MV-4-11 (cell line): ENCODE measurements around the gene C2orf68.
"Not testable (repeated sequence)": the region's sequence is repeated elsewhere in the genome, so short reads cannot be mapped to it uniquely, and the experiment has no call there.

Experiments
- DNase-seq: peaks from one replicate; lab custom pipeline; 2025; lab: John Stamatoyannopoulos, UW

Gene C2orf68, protein sequence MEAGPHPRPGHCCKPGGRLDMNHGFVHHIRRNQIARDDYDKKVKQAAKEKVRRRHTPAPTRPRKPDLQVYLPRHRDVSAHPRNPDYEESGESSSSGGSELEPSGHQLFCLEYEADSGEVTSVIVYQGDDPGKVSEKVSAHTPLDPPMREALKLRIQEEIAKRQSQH

DNA sequence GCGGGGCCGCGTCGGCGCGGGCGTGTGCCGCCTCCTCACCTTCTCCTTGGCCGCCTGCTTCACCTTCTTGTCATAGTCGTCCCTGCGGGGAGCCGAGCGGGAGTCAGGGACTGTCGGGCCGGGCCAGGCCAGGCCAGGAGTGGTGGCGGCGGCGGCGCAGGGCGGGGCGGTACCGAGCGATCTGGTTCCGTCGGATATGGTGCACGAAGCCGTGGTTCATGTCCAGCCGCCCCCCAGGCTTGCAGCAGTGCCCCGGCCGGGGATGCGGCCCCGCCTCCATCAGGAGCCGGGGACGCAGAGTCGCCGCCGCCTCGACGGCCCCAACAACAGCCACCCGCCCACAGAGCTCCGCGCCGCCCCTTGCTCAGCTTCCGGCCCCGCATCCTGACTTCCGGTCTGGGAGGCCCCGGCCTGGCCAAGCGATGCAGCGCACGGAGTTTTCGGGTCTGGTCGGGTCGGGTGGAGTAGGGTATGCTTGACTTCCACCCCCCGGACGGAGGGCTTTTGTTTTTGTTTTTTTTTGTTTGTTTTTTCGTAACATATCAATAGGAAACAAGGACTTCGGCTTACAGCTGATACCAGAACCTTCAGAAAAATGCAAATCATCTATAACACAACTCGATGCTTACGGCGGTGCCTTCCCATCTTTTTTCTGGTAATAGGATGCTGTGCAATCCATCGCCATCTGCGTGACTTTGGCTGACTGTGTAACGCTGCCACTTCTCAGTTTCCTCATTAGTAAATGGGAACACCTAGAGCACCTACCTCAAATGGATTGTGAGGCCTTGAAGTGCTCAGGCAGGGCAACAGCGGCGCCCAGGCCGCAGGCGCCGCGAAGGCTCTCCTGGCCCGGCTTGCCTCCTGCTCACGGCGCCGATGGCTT lies at the start of gene C2orf68:
Gene C2orf68, minus strand, starts transcription at position 362 of the 883 bp plus-strand sequence. Its CDS starts 82 bp downstream, at position 280.
- DNase-seq: peak; percentile 76

DNA sequence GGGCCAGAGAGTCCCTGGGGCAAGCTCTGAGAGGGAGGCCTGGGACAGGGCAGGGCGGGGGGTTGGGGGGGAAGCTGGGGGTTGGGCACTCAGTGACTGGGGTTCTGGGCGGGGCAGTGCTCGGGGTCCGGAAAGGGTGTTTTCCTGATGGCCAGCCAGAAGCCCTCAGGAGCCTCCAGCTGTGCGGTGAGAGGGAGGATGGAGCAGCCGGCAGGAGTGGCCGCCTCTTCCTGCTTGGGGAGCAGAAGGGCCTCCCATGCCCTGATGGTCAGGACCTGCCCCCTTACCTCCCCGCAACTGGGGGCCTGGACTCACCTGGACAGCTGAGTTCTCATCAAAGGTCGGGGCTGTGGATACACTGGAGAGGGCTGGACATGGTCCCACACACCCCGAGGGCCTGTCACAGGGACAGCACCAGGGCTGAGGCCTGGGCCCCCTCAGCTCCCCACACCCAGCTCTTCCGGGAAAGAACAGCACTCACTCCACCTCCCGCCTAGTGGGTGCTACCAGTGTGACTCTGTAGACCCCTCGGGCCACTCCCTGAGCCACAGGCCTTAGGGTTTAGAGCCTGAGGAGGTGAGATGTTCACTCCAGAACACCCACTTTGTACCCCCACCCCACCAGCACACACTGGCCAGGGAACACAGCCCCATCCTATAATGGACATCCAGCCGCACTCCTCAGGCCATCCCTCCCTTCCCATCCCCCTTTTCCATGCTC lies 49.4 kb upstream of the C2orf68 start:
- DNase-seq: no peak

DNA sequence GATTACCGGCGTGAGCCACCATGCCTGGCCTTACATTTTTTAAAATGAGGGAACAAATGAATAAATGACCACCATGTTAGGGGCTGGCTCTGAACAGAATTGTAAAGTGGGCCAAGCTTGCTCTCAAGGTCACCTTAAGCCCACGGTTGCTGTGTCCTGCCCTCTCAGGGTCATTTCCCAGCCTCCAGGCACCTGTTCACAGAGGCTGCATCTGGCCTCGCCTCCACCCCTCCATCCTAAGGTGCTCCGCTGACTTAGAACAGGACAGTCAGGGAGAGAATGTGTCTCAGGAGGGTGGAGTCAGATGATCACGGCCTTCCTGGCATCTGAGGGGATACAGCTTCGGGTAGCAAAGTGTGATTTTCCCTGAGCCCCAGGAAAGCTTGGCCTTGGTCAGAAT lies 48.9 kb upstream of the C2orf68 start:
- DNase-seq: no peak

DNA sequence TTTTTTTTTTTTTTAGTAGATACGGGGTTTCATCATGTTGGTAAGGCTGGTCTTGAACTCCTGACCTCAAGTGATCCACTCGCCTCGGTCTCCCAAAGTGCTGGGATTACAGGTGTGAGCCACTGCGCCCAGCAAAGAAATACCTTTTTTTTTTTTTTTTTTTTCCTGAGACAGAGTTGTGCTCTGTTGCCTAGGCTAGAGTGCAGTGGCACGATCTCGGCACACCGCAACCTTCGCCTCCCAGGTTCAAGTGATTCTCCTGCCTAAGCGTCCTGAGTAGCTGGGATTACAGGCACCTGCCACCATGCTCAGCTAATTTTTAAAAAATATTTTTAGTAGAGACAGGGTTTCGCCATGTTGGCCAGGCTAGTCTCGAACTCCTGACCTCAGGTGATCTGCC lies 48.4 kb upstream of the C2orf68 start:
- DNase-seq: not testable (repeated sequence)

DNA sequence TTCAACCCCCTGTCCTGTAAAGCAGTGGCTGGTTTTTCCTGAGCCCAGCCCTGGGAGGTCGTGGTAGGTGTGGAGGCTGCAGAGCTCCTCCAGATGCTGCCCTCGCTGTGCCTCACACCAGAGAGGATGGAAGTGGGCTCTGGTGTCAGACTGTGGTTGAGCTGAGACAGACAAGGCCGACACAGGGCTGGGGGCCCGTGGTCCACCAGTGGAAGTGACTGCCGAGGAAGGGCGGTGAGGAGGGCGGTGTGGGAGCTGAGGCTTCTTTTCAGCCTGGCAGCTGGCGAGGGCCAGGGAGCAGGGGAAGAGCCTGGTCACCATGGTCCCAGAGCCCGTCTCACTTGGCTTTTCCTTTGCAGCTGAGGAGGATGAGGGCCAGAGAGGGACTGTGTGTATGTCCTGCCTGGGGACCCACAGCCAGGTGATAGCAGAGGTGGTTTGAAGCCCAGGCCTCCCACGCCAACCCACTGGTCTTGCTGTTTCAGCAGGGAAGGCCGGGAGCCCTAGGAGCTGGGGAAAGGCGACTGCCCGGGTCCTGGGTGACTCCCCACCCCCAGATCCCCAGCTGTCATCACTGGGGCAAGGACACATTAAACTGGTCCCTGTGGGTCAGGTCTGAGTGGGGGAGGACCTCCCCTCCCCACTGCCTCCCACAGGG lies 47.6 kb upstream of the C2orf68 start:
- no peak for DNase-seq

DNA sequence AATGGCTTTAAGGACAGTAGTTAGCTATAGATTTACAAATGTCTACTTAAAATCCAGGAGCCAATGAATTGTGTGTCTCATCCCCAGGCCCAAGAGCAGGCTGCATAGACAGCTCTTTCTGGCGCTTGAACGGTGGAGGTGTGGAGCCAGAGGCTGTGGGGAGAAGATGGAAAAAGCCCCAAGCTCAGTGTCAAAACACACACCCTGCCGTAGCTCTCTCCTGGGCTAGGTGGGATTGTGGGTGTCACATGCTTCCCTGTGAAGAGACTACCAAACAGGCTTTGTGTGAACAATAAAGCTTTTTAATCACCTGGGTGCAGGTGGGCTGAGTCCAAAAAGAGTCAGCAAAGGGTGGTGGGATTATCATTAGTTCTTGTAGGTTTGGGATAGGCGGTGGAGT lies 45.5 kb upstream of the C2orf68 start:
- not testable (repeated sequence) for DNase-seq

DNA sequence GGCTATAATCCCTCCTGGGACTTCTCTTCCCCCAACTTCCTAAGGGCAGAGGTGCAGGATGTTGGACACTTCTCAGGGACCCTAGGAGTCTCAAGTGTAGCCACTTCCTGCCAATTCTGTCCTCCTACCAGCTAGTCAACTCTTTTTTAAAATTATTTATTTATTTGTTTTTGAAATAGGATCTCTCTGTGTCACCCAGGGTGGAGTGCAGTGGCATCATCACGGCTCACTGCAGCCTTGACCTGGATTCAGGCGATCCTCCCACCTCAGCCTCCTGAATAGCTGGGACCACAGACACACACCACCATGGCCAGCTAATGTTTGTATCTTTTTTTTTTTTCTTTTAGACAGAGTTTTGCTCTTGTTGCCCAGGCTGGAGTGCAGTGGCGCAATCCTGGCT lies 44.6 kb upstream of the C2orf68 start:
- no peak for DNase-seq

DNA sequence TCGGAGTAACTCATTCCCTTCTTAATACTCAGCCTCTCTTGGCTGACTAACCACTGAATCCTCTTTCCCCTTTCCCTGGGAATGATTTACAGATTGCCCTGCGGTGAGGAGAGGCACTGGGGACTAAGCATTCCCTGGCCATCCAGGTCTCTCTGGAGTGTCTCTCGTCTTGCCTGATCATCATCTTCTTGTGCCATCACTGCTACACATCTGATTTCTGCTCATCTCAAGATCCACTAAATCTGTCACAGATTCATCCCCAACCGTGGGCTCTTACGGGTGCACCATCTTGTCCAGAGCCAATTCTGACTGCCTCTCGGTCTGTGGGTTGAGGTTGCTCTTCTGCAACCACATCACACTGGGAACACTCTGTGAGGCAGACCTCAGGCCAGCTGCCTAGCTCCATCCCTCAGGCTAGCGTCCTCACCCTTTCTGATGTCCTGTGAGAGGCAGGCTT lies 44.1 kb upstream of the C2orf68 start:
- DNase-seq: peak; percentile 41

DNA sequence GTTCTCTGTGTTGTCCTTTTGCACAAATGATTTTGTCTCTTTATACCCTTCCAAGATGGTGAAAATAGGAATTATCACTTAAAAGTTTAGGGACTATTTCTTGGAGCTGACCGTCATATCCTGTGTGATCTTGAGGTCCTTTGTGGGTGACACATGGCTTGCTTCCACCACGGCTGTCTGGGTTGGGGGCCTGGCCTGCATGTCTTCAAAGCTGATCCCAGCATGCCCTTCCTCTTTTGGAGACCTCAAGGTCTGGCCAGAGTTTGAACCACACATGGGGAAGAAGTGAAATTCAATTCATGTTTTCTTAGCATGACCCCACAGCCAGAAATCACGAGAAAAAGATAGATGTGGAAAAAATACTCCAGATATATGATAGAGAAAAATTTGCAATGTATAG lies 42.1 kb upstream of the C2orf68 start:
- DNase-seq: peak; percentile 88

DNA sequence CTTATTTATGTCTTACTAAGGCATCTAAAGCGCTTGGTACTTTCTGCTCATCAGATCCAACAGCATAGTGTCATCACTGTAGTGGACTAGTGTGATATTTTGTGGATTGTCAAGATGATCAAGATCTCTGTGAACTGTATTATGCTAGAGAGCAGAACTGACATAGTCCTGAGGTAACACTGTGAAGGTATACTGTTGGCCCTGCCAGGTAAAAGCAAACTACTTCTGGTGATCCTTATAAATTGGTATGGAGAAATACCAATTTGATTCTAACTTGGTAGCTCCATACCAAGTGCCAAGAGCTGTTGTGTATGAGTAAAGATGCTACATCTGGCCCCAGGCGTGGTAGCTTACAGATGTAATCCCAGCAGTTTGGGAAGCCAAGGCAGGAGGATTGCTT lies 40.2 kb upstream of the C2orf68 start:
- DNase-seq: no peak

DNA sequence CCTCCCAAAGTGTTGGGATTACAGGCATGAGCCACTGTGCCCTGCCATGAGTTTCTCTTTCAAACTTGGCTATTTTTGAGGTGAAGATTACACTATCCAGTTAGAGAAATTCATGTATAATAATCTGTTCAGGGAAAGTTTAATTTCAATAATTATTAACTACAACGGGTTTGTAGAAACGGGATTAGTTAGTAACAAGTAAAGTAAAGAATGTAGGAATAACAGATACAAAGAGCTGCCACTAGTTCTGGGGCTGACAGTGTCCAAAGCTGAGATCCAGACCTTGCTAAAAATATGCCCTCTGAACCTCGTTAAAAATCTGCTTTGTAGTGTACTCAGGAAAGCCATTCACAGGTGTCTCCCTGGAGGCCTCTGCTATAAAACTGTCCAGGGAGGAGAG lies 39.2 kb upstream of the C2orf68 start:
- no peak for DNase-seq

DNA sequence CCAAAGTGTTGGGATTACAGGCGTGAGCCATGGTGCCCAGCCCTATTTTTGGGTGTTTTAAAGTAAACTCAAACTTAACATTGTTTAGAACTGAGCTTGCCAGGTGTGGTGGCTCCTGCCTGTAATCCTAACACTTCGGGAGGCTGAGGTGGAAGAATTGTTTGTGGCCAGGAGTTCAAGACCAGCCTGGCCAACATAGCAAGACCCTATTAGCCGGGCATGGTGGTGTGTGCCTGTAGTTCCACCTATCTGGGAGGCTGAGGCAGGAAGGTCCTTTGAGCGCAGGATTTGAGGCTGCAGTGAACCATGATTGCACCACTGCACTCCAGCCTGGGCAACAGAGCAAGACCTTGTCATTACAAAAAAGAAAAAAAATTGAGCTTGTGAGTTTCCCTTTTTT lies 38.6 kb upstream of the C2orf68 start:
- DNase-seq: no peak

DNA sequence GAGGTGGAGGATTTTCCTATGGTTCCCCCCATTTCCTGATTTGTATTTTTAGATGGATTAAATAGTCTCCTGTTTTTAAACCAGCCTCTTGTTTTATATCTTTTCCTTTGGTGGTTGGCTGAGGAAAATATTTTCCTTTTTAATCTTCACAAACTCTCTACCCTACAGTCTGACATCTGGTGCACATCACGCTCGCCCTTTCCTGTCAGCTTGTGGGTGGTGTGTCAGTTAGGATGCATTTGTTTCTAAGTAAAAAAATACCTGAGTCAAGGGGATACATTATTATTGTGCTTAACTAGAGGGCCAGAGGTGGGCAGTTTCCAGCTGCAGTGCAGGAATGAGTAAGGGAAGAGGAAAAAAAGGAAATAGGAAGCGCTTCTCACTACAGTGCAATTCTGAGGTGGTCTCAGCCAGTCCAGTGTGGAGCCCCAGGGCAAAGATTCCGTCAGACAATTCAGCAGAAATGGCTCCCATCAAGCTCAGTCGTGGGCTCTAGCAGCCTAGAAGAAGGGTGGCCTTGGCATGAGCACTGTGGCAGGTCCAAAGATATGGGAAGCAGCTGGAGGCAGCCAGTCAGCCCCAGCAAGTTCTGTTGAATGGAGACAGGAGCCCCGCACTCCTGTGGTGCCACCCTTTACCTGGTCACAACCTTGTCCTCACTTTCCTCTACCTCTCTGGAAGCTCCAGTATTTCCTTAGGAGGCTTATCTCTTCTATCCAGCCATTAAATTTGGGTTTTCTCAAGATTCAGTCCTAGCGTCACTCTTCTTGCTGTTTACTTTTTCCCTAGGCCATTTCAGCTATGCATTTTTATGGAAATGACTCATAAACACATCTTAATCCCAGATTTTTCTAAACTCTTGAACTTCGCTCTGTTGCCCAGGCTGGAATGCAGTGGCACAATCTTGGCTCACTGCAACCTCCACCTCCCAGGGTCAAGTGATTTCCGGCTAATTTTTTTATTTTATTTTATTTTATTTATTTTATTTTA lies 37.6 kb upstream of the C2orf68 start:
- DNase-seq: no peak

DNA sequence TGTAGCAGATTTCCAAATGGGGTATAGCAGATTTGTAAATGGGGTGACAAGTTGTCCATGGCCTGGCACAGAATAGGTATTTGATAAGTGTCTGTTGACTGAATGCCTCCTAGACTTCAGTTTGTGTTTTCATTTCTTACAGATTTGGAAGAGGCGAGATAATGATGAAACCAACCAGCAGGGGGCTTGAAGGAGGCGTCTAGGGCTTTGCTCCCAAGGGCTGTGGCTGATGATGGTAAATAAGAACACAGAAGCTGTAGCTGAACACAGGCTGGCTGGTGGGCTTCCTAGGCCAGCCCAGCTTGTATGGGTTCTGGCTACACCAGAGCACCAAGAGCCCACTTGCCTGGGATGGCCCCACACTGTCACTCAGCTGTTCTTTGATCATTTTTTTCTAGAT lies 36.8 kb upstream of the C2orf68 start:
- DNase-seq: no peak

DNA sequence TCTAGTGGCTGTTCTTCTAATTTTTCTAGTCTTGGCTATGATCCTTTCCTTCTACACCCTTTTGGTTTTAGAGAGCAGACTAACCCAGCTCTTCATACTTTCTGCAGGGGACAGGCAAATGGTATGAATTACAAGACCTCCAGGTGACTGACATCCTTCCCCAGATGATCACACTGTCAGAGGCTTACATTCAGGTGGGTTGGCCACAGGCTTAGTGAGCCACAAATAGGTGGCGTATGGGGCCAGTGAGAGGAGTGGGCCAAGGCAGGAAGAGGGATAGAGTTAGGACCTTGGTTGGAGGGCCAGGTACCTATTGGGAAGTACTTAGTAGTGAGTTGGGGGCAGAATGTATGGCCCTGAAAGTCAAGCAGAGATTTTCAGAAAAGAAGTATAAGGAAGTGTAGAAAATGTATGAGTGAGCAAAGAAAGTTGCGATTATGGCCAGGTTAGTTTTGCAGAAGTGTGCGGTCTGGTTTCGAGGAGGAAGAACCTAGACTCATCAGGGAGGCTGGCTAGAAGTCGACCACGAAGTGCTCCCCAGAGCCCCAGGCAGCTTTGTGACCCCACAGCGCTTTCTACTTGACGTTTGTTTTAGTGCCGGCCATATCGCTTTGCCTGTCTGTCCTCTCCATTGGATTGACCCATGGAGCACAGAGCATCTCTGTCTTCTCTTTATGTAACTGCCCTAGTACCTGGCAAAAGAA lies 36.1 kb upstream of the C2orf68 start:
- peak; percentile 87 for DNase-seq

DNA sequence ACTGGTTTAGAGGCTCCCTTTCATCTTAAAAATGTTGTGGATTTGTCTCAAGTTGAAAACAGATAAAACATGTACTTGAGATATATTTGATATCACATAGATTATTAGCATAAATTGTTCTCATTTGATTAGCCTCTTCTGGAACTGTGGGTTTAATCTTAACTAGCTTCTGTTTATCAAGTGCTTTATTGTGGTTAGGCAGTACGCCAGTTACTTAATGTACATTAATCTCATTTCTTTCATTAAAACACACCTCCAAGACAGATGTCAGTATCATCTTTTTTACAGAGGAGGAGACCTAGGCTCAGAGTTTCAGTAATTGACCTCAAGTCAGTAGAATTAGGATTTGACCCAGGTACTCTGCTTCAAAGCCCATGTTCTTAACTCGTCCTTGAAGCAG lies 34.3 kb upstream of the C2orf68 start:
- DNase-seq: no peak

DNA sequence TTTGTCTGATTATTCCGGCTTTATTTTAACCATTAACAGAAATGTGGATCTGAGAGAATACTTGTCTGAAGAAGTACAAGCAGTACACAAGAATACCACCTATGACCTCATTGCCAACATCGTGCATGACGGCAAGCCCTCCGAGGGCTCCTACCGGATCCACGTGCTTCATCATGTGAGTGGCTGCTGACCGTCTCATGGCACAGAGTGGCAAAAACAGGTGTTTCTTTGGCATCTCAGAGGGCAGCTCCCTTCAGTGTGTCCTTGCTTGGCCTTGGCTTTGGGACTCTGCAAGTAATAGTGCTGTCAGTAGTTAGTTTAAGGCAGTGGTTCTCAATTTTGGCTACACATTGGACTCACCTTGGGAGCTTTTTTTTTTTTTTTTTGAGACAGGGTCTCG lies 33.0 kb upstream of the C2orf68 start:
- DNase-seq: no peak

DNA sequence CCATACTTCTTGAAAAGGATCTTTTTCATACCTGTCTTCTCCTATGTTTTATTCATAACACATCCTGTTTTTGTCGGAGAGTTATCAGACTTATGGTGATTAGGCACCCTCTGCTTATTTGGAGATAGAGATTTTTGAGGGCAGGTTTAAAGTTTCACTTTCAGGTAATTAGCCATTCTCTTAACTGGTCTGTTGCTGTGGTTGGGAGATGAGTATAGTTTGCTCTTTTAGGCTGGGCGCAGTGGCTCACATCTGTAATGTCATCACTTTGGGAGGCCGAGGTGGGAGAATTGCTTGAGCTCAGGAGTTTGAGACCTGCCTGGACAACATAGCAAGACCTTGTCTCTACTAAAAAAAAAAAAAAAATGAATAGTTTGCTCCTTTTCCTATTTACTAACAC lies 30.9 kb upstream of the C2orf68 start:
- no peak for DNase-seq

DNA sequence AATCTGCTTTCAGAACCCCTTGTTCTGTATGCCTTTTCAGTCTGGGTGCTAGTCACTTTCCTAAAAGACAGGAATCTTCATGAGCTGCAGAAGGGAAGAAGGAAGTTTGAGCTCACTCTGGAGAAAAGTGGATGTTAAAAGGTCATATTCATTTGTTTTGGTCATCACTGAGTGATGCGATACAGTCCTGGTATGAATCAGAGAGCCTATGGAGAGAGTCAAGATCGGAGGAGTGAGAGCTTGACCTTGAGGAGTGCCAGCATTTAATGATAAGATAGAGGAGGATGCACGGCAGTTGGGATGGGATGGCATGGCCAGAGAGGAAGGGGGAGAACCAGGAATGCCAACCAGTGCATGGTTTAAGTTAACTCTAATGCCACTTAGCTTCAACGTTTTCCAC lies 23.8 kb upstream of the C2orf68 start:
- no peak for DNase-seq

DNA sequence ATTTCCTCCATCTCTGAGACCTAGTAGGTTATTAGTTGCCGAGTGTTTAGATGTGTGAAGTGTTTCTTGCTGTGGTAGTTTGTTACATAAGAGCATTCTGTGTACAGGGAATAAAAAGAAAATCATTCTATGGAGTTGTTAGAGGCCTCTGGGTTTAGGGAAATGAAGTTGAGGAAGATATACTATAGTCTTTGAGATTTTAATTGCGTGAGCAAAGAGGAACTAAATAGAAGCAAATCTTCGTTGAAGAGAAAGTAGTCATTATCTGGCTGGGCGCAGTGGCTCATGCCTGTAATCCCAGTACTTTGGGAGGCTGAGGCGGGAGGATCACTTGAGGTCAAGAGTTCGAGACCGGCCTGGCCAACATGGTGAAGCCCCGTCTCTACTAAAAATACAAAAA lies 23.1 kb upstream of the C2orf68 start:
- DNase-seq: peak; percentile 63

DNA sequence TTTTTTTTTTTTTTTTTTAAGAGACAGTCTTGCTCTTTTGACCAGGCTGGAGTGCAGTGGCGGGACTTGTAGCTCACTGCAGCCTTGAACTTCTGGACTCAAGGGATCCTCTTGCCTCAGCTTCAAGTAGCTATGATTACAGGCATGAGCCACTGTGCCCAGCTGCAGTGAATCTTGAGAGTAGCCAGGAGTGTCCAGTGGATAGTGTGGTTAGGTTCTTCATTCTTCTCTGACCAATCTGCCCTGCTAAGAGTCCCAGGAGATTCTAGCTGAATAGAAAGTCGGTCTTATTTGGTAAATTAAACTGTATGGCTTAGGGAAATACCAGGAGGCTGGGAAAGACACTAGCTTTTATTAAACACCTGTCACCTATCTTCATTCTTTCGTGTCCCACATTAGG lies 19.4 kb upstream of the C2orf68 start:
- no peak for DNase-seq
